Activated naive CD8-positive, alpha-beta T cell treated with anti-CD3 and anti-CD28 coated beads, Interleukin-2, amount 50 U/mL, for 16 hours (primary cell): ENCODE measurements around the gene OSCP1.

Experiments used
- DNase-seq: peaks from one replicate; pipeline ENCODE4 v3.0.0-alpha.2; 2020; ENCODE audit warnings: low read depth, low spot score

The OSCP1 gene

GRCh38 chr1:36475341-36475740, 25.1 kb upstream of the OSCP1 start:
- no peak for DNase-seq

- no peak for DNase-seq
Measured at GRCh38 chr1:36472656-36473055, 22.4 kb upstream of the OSCP1 start.

DNA sequence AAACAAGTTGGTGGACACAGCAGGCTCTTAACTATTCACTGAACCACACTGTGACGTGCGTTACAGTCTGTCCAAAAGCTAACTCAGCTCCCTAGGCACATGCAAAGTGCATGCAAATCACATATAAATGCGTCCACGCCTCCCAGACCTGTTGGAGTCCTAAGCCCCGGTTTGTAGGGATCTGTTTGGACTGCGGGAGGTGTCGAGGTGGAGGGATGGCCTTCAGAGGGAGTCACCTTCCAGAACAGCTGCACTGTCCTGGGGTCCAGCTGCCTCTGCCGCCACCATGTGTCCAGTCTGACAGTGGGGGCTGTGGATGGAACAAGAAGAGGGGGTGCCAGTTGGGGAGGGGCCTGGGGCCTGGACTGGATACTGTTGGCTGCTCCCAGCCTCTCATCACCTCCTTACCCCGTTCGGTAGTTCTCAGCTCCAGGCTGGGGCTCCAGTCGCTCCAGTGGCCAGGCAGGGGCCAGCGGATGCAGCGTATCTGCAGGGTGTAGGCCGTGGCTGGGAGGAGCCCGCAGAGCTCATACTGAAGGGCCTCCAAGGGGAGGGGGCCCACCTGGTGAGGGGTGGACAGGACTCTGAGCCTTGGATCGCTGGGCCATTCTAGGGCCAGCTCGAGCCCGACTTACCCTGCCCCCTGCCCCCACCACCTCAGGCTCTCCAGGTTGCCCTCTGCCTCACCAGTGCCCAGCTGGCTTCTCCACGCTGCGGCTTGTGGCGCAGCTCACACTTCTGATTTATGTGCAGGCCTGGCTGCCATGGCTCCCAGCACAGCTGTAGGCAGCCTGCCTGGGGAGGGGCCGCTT, 21.8 kb upstream of the OSCP1 start:
- DNase-seq: no peak

DNA sequence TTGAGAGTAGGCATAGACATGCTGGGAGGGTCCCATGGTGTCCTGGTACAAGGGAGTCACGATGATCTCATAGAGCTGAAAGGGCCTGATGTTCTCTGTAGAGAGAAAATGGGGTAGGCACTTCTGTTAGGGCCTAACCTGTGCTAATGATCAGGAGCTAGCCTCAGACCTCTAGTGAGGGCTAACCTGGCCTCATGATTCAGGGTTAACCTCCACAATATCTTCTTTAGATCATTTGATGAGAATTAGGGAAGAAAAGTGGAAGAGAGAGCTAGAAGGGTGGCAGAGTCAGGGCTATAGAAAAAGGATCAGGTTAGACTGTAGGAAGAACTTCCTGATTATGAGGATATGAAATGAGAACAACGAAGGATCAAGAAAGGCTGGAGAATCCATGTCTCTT, 18.9 kb upstream of the OSCP1 start:
- no peak for DNase-seq

GRCh38 chr1:36467700-36468455, 17.6 kb upstream of the OSCP1 start:
- no peak for DNase-seq

- DNase-seq: no peak
Measured at GRCh38 chr1:36467027-36467410, 16.8 kb upstream of the OSCP1 start.

GRCh38 chr1:36466370-36467026, 16.2 kb upstream of the OSCP1 start:
- DNase-seq: no peak

GRCh38 chr1:36465731-36466369, 15.6 kb upstream of the OSCP1 start:
- DNase-seq: no peak

- no peak for DNase-seq
Measured at GRCh38 chr1:36464605-36465393, 14.5 kb upstream of the OSCP1 start.

DNA sequence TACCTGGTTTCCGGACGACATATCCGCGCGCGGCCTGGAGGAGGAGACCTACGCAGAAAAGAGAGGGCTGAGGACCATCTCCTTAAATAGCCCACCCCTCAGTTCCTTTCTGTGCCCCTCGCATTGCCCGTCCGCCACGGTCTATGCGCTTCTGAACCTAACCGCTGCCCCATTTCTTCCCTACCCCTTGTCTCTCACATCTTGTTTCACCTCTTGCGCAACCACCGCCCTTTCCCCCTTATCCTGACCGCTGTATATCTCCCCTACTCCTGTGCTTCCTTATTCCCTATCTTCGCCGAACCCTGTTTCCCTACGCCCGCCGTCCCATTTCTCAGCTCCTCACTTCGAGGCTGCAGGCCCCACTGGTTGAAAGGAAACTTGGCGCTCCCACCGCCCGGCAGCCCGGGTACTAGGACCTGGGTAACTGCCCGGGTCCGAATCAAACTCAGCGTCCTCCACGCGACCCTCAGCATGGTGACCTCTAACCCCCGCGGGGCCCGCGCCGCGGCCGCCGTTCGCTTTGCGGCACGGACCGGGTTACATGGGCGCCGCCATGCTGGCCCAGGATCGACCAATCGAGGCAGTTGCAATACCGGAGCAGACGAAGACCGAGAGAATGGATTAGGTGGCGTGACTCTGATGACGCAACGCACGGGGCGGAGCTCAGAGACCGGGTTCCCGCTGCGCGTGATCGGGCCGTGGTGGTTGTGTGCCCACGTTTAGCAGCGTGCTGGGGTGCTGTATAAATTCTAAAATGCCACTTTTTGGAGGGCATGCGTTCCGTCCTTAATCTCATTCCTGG, 13.8 kb upstream of the OSCP1 start, which contains the start of gene MRPS15:
TSS of gene MRPS15 (minus strand) at position 582 of the 802 bp plus-strand sequence. CDS start at position 473, 109 bp downstream.
- DNase-seq: peak; percentile 93

GRCh38 chr1:36463463-36463802, 13.2 kb upstream of the OSCP1 start:
- no peak for DNase-seq

GRCh38 chr1:36458910-36459309, 8.7 kb upstream of the OSCP1 start:
- DNase-seq: no peak

DNA sequence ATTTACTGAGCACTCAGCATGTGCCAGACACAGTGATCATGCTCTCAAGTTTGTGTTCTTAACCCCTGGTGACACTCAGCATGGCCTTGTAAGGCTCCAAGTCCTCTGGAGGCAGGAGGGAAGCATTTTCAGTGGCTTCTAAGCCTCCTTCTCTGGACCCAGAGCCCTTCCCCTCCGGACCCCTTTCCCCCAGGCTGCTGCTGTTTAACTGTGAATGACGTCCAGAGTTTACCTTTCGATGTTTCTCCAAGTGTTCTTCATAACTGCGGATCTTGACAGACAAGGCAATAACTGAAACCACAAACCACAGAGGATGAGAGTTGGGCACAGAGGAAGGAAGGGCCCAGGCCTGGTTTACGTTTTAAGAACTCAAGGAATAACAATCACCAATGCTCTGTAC, 7.4 kb upstream of the OSCP1 start:
- no peak for DNase-seq

DNA sequence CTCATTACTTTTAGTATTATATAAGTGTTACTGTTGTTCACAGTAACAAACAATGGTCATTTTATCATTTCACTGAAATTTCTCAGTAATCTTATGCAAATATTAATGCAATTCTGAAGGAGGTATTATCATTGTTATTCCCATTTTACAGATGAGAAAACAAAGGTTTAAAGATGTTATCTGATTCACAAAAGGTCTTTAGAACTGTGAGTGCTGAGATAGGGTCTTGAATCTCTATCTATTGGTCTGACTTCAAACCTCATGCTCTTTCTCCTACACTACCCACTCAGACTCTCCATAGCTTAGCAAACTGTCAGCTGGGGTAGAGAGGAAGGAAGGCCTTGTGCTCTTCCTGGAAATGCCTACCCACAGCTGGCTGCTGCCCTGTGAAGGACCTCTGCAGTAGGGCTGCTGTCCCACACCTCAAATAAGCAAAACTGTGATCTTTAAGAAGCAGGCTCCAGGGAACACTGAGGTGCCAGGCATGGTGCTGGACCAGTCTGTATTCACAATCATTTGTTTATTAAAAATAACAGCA, 6.2 kb upstream of the OSCP1 start:
- DNase-seq: no peak

- DNase-seq: no peak
Measured at GRCh38 chr1:36455386-36455785, 5.1 kb upstream of the OSCP1 start.

GRCh38 chr1:36453600-36454388, 3.5 kb upstream of the OSCP1 start:
- no peak for DNase-seq

DNA sequence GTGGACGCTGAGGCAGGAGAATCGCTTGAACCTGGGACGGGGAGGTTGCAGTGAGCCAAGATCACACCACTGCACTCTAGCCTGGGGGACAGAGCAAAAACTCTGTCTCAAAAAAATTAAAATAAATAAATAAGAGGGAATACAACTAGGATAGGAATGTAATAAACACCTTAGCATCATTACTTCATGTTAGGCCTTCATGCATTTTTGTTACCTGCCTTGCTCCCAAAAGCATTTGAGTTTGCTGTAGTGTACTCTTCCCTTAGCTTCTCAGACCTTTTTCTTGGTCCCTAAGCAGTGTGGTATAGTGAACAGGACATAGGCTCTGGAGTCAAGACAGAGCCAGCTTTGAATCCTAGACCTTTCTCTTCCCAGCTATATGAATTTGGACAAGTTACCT, 2.8 kb upstream of the OSCP1 start:
- DNase-seq: no peak

DNA sequence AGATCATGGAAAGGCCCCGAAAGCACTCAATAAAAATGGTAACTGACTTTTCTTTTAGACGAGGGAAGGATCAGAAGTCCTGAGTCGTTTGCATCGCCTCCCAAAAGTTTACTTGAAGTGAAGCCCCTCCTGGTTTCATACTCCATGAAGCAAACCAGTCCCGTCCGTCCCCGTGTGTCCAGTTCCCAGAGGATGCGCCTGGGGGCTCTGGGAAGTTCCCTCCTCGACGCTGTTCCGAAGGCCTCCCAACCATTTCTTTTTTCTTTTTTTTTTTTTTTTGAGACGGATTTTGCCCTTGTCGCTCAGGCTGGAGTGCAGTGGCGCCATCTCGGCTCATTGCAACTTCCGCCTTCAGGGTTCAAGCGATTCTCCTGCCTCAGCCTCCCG, 661 bp upstream of the OSCP1 start:
- DNase-seq: no peak

- DNase-seq: no peak
Measured at GRCh38 chr1:36448530-36449056, 1.7 kb downstream of the OSCP1 start.
